ENCODE data around the gene CD28. TPM values are rescaled to one million over a fixed set of nuclear protein-coding genes. Genes with fewer than 3 reads are reported as not detected.

CD28 gene
- total and polyA plus RNA-seq, 10 of the 15 experiments (the other 5 are each of a cell fraction or from before 2014, with no cell fraction given), result 0.03 to 0.23 (median 0.04) TPM; not detected in 7

DNA sequence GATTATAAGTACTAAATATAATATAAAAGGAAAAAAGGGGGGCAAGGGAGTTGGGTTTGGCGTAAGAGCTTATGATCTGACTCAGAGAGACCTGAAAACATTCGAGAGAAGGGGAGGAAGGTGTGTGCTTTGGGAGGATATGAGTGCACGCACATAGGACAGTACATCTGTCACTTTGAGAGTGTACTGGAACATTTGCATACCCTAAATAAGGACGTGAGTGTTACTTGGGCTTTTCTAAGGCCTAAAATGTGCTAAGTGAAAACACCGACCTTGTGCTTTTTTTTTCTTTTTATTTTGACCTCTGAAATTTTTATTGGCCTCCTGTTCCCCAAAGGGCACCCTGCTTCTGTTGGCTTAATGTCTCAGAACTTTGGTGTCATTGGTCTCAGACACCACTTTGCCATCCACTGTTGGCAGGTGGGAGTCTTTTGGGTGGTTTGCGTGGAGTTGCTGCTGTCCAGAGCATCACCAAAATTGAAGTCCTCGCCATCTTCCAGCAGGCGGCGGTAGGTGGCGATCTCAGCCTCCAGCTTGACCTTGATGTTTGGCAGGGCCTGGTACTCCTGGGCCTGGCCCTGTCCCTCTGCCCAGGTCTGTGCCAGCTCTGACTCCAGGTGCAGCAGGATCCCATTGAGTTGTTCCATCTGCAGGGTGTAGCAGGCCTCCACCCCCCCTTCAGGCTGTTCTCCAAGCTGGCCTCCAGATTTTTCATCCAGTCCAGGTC, 57.7 kb downstream of the CD28 start (continued):
- TF ChIP-seq, protein P1, sequence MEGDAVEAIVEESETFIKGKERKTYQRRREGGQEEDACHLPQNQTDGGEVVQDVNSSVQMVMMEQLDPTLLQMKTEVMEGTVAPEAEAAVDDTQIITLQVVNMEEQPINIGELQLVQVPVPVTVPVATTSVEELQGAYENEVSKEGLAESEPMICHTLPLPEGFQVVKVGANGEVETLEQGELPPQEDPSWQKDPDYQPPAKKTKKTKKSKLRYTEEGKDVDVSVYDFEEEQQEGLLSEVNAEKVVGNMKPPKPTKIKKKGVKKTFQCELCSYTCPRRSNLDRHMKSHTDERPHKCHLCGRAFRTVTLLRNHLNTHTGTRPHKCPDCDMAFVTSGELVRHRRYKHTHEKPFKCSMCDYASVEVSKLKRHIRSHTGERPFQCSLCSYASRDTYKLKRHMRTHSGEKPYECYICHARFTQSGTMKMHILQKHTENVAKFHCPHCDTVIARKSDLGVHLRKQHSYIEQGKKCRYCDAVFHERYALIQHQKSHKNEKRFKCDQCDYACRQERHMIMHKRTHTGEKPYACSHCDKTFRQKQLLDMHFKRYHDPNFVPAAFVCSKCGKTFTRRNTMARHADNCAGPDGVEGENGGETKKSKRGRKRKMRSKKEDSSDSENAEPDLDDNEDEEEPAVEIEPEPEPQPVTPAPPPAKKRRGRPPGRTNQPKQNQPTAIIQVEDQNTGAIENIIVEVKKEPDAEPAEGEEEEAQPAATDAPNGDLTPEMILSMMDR (IDR thresholded peaks at IDR 0.05 in 2 of 3, conservative IDR thresholded peaks at IDR 0.05 in 1 of 3; ENCODE audit: control insufficient read depth in 2 of 3, extremely low read depth in 1 of 3, insufficient read depth in 1 of 3, low read depth in 3 of 3, low read length in 3 of 3), result 0 out of 6 replicates have a peak, but pooled peaks of 1 of the 3 experiments have one; percentile 2

DNA sequence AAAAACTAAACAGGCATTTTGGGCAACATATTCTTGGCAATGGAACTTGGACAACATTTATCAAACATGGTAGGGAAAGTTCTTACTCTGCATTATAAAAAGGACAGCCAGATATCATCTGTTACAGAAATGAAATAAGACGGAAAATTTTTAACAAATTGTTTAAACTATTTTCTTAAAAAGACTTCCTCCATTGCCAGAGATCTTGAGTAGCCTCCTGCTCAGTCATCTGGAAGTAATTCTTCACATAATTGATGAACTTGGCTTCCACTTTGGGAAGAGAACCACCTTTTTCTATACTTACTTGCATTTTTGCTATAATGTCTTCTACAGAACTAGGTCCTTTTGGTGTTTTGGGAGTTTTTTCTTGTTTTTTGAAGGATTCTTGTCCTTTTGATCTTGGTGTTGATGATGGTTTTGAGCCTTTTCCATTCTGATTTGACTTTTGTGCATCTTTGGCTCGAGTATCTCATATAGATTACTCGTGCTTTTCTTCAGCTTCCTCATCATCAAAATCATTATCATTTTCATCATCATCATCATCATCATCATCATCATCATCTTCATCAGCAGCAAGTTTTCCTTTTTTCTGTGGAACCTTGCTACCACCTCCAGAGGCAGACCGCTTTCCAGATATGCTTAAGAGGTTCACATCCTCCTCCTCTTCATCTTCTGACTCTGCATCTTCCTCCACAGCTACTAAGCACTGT, 66.2 kb downstream of the CD28 start:
- H3K9me3 ChIP-seq (replicated peaks; ENCODE audit: control insufficient read depth, insufficient read depth, low read length), result no peaks in the 10 kb centered on the region
- 36% methylated on average over 4 of the region's 4 CpGs for WGBS (ENCODE audit: insufficient coverage, insufficient replicate concordance, low lambda C conversion rate, missing lambda C conversion rate)
- no peak overlapping the region for H2AFZ ChIP-seq (ENCODE audit: control insufficient read depth, low read depth, low read length)
- H3K4me1 ChIP-seq (ENCODE audit: control insufficient read depth, insufficient read depth, low read length), result no peaks in the 10 kb centered on the region
- no peak overlapping the region for H3K9ac ChIP-seq (ENCODE audit: control insufficient read depth, insufficient read depth, low read length)
- ChIA-PET RAD21 (ENCODE audit: unreplicated experiment) (no interaction called here), SMC1A (ENCODE audit: uncharacterized antibody, unreplicated experiment) (no interaction called here), POLR2A (no interaction called here), CTCF (no interaction called here)
- H3K36me3 ChIP-seq (ENCODE audit: control insufficient read depth in 2 of 2, insufficient read depth in 2 of 2, low read length in 1 of 2), result no peaks in the 10 kb centered on the region
- H3K4me2 ChIP-seq (ENCODE audit: control insufficient read depth, insufficient read depth), result no peak overlapping the region
- ATAC-seq (no peak), DNase-seq (ENCODE audit: low read depth, low spot score) (no peak), FAIRE-seq (no peak)
- BruUV-seq (replicated peaks), result no TSS peak
- peaks cover 0 to 3% of the 10 kb centered on the region in 2 experiments; a peak in 1 of 4 replicates for H3K27me3 ChIP-seq (replicated peaks in 1 of 2; ENCODE audit: control insufficient read depth in 2 of 2, insufficient read depth in 2 of 2, low read length in 1 of 2)
- intact Hi-C loops (cut with micrococcal nuclease; ENCODE audit: unreplicated experiment) (no loop called here), in situ Hi-C loops (cut with MboI) (no loop called here)
- no peak overlapping the region for H3K4me3 ChIP-seq
- no peaks in the 10 kb centered on the region for H3K79me2 ChIP-seq (ENCODE audit: control insufficient read depth, insufficient read depth, low read length)
- H4K20me1 ChIP-seq (ENCODE audit: control insufficient read depth, insufficient read depth), result no peaks in the 10 kb centered on the region
- no peak overlapping the region for H3K27ac ChIP-seq (ENCODE audit: control insufficient read depth, insufficient read depth)
- no peak for TF ChIP-seq TCF3 (IDR thresholded peaks at IDR 0.05; ENCODE audit: borderline replicate concordance, insufficient read depth, low read depth, low read length)
- no peak for TF ChIP-seq HCFC1 (IDR thresholded peaks at IDR 0.05; ENCODE audit: low read length)
- no peak for TF ChIP-seq SRF (IDR thresholded peaks at IDR 0.05; ENCODE audit: low read depth in 2 of 2, low read length in 2 of 2)
- TF ChIP-seq CREB1 (IDR thresholded peaks at IDR 0.05; ENCODE audit: low read depth), result no peak
- TF ChIP-seq, protein P1 (IDR thresholded peaks at IDR 0.05 in 2 of 3, conservative IDR thresholded peaks at IDR 0.05 in 1 of 3; ENCODE audit: control insufficient read depth in 2 of 3, extremely low read depth in 1 of 3, insufficient read depth in 1 of 3, low read depth in 3 of 3, low read length in 3 of 3), result no peak
- TF ChIP-seq MXI1 (IDR thresholded peaks at IDR 0.05; ENCODE audit: low read depth, low read length), result no peak
- no peak for TF ChIP-seq NFYA (IDR thresholded peaks at IDR 0.05; ENCODE audit: borderline replicate concordance, low read depth, low read length)
- TF ChIP-seq IKZF2 (IDR thresholded peaks at IDR 0.05), result no peak
- TF ChIP-seq, protein P2, sequence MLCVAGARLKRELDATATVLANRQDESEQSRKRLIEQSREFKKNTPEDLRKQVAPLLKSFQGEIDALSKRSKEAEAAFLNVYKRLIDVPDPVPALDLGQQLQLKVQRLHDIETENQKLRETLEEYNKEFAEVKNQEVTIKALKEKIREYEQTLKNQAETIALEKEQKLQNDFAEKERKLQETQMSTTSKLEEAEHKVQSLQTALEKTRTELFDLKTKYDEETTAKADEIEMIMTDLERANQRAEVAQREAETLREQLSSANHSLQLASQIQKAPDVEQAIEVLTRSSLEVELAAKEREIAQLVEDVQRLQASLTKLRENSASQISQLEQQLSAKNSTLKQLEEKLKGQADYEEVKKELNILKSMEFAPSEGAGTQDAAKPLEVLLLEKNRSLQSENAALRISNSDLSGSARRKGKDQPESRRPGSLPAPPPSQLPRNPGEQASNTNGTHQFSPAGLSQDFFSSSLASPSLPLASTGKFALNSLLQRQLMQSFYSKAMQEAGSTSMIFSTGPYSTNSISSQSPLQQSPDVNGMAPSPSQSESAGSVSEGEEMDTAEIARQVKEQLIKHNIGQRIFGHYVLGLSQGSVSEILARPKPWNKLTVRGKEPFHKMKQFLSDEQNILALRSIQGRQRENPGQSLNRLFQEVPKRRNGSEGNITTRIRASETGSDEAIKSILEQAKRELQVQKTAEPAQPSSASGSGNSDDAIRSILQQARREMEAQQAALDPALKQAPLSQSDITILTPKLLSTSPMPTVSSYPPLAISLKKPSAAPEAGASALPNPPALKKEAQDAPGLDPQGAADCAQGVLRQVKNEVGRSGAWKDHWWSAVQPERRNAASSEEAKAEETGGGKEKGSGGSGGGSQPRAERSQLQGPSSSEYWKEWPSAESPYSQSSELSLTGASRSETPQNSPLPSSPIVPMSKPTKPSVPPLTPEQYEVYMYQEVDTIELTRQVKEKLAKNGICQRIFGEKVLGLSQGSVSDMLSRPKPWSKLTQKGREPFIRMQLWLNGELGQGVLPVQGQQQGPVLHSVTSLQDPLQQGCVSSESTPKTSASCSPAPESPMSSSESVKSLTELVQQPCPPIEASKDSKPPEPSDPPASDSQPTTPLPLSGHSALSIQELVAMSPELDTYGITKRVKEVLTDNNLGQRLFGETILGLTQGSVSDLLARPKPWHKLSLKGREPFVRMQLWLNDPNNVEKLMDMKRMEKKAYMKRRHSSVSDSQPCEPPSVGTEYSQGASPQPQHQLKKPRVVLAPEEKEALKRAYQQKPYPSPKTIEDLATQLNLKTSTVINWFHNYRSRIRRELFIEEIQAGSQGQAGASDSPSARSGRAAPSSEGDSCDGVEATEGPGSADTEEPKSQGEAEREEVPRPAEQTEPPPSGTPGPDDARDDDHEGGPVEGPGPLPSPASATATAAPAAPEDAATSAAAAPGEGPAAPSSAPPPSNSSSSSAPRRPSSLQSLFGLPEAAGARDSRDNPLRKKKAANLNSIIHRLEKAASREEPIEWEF (IDR thresholded peaks at IDR 0.05; ENCODE audit: insufficient replicate concordance, low read depth, low read length), result no peak
- TF ChIP-seq SP1 (IDR thresholded peaks at IDR 0.05; ENCODE audit: low read depth, low read length), result no peak

Measured in GM12878 (cell line).